Stimulated activated CD8-positive, alpha-beta memory T cell treated with anti-CD3 and anti-CD28 coated beads, Interleukin-2, amount 100 ng/mL, for 1 hour (primary cell): ENCODE results near the gene CEP104.

Source experiments
- DNase-seq, 2 donors: peaks; one replicate each; pipeline ENCODE4 v3.0.0-alpha.2; 2020; ENCODE audit warnings: low read depth in 2 of 2

The CEP104 gene

GRCh38 chr1:3868464-3869006, 11.5 kb upstream of the CEP104 start:
- no peak for DNase-seq

DNA sequence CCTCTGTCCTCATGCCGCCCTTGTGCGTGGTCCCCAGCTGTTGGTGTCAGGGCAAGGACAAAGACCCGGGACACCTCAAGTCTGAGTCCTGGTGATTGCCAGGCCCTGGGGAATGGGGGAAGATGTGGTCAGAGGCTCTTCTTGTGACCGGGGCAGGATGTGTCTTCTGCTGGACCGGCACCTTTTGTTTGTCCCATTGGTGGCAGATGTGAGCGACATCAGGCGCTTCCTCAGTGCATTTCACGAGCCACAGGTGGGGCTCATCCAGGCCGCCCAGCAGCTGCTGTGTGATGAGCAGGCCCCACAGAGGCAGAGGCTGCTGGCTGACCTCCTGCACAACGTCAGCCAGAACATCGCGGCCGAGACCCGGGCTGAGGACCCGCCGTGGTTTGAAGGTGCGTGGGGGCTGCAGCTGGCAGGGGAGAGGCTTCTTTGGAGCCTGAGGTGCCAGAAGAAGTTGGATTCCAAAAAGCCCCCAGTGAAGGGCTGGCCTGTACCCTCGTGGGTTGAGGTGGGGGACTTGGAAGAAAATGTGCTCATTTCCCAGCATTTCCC, 8.7 kb upstream of the CEP104 start:
- no peak for DNase-seq

DNA sequence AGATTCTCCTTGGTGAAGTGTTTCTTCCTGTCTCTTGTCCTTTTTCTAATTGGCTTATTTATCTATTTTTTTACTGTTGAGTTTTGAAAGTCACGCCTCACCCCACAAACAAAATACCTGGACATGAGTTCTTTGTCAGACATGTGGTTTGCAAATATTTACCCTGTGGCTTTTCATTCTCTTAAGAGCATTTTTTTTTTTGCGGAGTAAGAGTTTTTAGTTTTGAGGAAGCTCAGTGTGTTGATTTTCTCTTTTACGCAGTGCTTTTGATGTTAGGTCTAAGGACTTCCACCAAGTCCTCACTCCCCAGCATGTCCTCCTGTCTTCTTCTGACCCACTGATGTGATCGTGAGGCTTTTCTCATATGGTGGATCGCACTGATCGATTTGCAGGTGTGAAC, 7.9 kb upstream of the CEP104 start:
- no peak for DNase-seq

DNA sequence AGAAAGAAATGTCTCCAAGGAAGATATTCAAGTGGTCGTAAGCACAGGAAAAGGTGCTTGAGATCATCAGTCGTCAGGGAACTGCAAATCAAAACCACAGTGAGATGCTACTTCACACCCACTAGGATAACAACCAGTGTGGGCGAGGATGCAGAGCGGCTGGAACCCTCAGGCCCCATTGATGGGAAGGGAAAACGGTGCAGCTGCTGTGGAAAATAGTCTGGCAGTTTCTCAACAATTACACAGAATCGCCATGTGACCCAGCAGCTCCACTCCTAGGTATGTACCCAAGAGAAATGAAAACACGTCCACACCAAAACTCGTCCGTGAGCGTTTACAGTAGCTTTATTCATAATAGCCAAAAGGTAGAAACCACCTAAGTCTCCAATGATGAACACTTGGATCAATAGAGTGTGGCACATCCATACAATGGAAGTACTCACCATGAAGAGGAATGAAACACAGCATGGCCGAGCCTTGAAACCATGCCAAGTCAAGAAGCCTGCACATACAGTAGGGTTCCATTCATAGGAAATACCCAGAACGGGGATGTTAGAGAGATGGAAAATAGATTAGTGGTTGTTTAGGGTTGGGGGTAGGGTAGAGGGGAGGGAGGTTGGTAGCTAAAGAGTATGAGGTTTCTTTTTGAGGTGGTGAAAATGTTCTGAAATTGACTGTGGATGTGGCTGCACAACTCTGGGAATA, 6.4 kb upstream of the CEP104 start:
- DNase-seq = no peak

- DNase-seq = no peak
These were observed 1.4 kb upstream of the CEP104 start for GRCh38 chr1:3858231-3858981.

DNA sequence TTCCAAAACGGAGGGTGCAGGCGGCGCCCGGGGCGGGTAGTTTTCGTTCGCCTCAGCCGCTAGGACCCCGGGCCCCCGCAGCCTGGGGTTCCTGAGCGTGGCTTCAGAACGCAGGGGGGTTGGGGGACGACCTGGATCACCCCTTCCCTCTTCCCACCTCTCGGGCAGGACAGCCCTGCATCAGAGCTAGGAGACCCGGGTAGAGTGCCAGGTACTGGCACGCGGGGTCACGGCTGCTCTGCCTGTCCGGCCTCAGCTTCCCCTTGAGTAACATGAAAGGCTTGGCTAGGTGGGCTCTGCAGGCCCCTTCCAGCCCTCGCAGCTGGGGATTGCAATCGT, 749 bp upstream of the CEP104 start:
- DNase-seq = no peak

DNA sequence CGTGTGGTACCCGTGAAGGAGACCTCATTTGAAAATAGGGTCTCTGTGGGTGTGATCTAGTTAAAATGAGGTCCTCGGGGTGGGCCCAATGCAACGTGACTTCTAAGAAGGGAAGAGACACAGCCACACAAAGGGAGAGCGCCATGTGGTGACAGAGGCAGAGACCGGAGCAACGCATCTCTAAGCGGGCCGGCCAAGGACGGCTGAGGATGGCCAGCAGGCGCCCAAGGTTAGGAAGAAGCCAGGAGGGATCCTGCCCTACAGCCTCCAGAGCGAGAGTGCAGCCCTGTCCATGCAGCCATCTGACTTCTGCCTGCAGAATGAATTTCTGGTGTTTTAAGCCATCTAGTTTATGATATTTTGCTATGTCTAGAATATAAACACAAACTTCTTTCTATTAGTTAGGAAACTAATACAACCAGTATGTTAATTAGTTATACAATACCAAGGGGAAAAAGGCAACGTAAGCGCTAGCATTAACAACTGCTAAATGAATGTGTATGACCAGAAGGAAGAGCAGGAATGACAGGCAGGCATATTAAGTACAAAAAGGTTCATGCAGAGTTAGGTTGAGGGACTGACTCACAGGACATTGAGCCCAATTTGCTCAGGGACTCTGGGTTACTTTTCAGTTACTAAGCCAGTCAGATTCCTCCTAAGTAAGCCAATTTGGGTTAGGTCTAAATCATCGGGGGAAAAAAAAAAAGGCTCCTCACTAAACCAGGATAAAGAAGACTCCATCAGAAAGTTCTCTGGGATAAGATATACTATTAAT, 4.1 kb downstream of the CEP104 start:
- no peak for DNase-seq

GRCh38 chr1:3852091-3852490, 4.9 kb downstream of the CEP104 start:
- DNase-seq = no peak

GRCh38 chr1:3851292-3851691, 5.7 kb downstream of the CEP104 start:
- no peak for DNase-seq

DNA sequence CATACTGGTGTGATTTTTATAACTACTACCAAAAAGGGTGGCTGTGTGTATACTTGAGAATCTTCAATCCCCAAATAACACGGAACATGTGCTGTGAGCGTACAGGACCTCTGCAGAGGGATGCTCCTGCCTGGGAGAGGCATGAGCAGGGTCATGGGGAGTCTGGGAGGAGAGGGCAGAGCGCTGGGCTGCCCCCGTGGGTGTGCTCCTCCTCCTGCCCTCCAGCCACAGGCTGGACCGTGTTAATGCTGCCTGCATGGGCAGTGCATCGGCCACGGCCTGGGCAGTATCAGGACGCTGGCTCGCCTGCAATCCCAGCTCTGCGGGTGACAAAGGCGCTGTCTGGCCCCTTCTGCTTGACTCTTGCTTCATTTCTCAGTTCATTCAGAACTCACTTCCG, 6.2 kb downstream of the CEP104 start:
- no peak for DNase-seq

GRCh38 chr1:3847081-3847480, 9.9 kb downstream of the CEP104 start:
- DNase-seq = no peak

GRCh38 chr1:3846541-3846940, 10.5 kb downstream of the CEP104 start:
- no peak for DNase-seq

- DNase-seq = no peak
These were observed 14.1 kb downstream of the CEP104 start for GRCh38 chr1:3842912-3843311.

- DNase-seq = no peak
These were observed 15.5 kb downstream of the CEP104 start for GRCh38 chr1:3841491-3841890.

DNA sequence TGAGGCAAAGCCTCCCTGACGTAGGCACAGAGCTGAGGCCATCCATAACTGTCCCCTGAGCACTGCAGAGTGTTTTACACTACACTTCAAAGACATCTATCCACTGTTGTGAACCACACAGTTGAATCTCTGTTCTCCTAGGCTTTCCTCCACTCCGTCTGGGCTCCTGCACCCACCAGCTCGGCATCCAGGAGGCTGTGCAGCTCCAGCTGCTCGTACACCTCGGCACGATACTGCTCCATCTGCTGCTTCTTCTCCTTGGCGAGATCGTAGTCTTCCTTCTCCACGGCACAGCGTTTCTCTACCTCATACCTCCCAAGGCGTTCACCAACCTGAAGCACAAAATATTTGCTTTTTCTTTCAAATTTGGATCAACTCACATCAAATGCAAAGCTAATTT, 18.2 kb downstream of the CEP104 start:
- DNase-seq = no peak

- DNase-seq = no peak
These were observed 19.3 kb downstream of the CEP104 start for GRCh38 chr1:3837685-3838084.

GRCh38 chr1:3837200-3837599, 19.8 kb downstream of the CEP104 start:
- no peak for DNase-seq

- DNase-seq = no peak
These were observed 20.6 kb downstream of the CEP104 start for GRCh38 chr1:3836421-3836820.

DNA sequence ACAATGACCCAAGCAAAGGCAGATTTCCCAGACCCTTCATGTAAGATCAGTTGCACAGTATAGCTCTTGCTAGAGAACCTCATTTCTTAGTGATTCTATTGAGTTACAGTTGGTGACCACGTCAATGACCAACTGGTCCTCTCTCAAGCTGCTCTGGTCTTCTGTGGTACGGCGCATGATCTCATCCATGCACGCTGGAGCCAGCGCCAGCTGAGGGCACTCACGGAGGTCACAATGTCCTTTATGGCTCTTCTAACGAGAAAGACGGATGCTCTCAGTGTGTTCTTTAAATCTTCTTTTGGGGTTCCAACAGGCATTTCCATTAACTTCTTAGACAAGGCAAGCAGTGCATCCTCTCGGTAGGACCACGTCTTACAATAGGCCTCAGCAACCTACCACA, 22.3 kb downstream of the CEP104 start:
- DNase-seq = no peak

DNA sequence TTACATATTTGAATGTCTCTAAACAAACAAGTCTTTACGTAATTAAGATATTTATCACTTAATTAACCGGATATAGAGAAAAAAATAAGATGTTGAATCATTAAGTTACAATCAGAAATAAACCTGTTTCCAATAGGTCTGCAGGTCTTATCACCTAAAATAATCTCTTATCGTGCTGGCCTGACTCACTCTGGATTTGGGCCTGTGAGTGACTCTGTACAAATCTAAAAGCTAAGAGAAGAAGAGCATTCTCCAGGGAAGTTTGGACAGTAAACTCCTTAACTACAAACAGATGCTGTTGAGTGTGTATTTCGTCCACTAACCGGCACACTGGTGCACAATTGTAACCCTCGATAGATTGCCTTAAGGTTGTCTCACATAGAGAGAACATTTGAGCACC, 25.3 kb downstream of the CEP104 start:
- no peak for DNase-seq

DNA sequence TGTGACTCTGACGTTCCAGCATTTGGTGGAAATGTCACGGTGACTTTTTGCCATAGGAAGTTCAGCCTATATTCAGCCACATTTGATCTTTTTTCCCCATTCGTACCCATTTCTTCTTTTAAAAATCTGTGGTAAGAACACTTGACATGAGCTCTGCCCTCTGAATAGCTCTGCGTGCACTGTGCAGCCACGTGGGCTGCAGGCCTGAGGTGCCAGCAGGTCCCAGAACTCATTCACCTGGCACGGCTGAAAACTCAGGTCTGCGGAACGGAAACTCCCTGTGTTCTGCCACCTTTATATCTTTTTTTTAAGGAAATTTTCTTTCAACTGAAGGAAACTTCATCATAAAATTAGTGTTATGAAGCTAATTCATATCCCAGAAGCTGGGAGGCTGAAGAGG, 28.6 kb downstream of the CEP104 start:
- DNase-seq = no peak

DNA sequence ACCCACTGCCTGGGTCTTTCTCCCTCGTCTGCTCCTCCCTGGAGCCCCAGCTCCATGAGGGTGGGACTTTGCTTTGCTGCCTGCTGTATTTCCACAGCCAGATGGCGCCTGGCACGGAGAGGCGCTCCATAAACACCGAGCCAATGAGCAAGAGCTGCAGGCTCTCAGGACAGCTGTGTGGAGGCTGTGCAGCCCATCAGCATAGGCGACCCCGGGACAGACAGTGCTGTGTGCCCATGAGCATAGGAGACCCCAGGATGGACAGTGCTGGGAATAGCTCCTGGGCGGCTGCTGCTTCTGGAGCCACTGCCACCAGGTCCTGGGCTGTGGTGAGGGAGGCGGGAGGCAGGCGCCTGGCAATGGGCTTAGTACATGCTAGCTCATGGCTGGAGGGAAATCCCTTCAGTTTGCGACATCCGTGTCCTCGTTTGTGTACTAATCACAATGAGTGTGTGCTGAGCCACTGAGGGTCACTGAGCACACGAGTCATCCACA, 29.2 kb downstream of the CEP104 start:
- DNase-seq = no peak
